ENCODE results near the gene UGGT1. TPM values are rescaled to one million over a fixed set of nuclear protein-coding genes. Genes with fewer than 3 reads are reported as not detected.

Gene UGGT1
- total RNA-seq, 1 donor from 2014 or later: 49.8 TPM

- no peak for DNase-seq (ENCODE audit: low read depth)
- Histone ChIP-seq H3K4me3 (ENCODE audit: low read depth, low read length) (no peak overlapping the region), H3K36me3 (ENCODE audit: control insufficient read depth, insufficient read depth, low read length) (no peaks in the 10 kb centered on the region), H3K27me3 (ENCODE audit: control insufficient read depth, insufficient read depth, low read length) (no peaks in the 10 kb centered on the region)
- no peak for FAIRE-seq
- no peak for TF ChIP-seq CTCF (IDR thresholded peaks at IDR 0.05; ENCODE audit: insufficient read depth, low read length, severe bottlenecking)
These were observed 123.3 kb downstream of the UGGT1 start for GRCh38 chr2:128214251-128214650.

DNA sequence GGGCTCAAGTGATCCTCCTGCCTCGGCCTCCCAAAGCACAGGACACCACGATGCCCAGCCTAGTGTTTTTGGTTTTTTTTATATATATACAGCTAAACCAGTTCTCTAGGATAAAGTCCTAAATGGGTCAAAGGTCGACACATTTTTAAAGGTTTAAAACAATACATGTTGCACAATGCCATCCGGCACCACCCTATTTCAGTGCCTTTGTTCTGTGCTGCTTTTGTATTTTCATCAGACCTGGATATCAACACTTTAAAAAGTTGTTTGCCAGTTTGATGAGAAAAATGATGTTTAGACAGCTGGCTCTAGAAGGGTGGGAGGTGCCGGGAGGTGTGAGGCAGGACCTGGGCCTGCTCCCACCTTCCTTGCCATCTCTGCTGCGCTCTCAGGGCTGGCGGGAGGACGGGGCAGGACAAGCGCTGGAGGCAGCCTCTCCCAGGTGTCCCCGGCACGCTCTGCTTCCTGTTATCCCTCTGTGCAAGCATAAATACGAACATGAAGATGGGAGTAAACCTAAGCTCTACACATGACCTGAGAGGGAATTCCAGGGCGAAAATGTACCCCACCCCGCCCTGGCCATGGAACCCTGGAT is 124.0 kb downstream of the UGGT1 start:
- DNase-seq (ENCODE audit: low read depth) (no peak), FAIRE-seq (no peak)
- no peak overlapping the region for H3K4me3 ChIP-seq (ENCODE audit: low read depth, low read length)
- no peak for TF ChIP-seq CTCF (IDR thresholded peaks at IDR 0.05; ENCODE audit: insufficient read depth, low read length, severe bottlenecking)
- no peaks in the 10 kb centered on the region for H3K27me3 ChIP-seq (ENCODE audit: control insufficient read depth, insufficient read depth, low read length)
- no peaks in the 10 kb centered on the region for H3K36me3 ChIP-seq (ENCODE audit: control insufficient read depth, insufficient read depth, low read length)

DNA sequence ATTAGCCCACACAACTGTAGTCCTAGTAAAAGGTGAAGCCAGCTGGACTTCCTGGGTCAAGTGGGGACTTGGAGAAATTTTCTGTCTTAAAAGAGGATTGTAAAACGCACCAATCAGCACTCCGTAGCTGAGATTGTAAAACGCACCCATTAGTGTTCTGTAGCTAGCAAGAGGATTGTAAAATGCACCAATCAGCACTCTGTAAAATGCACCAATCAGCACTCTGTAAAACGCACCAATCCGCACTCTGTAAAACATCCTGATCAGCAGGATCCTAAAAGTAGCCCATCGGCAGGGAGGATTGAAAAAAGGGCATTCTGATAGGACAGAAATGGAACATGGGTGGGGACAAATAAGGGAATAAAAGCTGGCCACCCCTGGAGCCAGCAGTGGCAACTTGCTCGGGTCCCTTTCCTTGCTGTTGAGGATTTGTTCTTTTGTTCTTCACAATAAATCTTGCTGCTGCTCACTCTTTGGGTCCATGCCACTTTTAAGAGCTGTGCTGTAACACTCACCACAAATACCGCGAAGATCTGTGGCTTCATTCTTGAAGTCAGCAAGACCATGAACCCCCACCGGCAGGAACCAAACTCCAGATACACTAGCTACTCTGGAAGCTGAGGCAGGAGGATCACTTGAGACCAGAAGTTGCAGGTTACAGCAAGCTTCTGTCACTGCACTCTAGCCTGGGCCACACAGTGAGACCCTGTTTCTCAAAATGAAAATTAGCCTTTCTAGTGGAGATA is 125.1 kb downstream of the UGGT1 start:
- Histone ChIP-seq H3K27me3 (ENCODE audit: control insufficient read depth, insufficient read depth, low read length) (no peaks in the 10 kb centered on the region), H3K4me3 (ENCODE audit: low read depth, low read length) (no peak overlapping the region), H3K36me3 (ENCODE audit: control insufficient read depth, insufficient read depth, low read length) (no peaks in the 10 kb centered on the region)
- FAIRE-seq (no peak), DNase-seq (ENCODE audit: low read depth) (no peak)
- no peak for TF ChIP-seq CTCF (IDR thresholded peaks at IDR 0.05; ENCODE audit: insufficient read depth, low read length, severe bottlenecking)

DNA sequence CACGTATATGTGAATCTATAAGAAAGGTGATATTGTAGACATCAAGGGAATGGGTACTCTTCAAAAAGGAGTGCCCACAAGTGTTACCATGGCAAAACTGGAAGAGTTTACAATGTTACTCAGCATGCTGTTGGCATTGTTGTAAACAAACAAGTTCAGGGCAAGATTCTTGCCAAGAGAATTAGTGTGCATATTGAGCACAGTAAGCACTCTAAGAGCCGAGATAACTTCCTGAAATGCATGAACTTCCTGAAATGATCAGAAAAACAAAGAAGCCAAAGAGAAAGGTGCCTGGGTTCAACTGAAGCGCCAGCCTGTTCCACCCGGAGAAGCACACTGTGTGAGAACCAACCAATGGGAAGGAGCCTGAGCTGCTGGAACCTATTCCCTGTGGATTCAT is 126.7 kb downstream of the UGGT1 start:
- FAIRE-seq (no peak), DNase-seq (ENCODE audit: low read depth) (peak; percentile 37)
- no peak overlapping the region for H3K4me3 ChIP-seq (ENCODE audit: low read depth, low read length)
- TF ChIP-seq CTCF (IDR thresholded peaks at IDR 0.05; ENCODE audit: insufficient read depth, low read length, severe bottlenecking): no peak
- H3K27me3 ChIP-seq (ENCODE audit: control insufficient read depth, insufficient read depth, low read length): no peaks in the 10 kb centered on the region
- H3K36me3 ChIP-seq (ENCODE audit: control insufficient read depth, insufficient read depth, low read length): no peaks in the 10 kb centered on the region

- DNase-seq (ENCODE audit: low read depth) (no peak), FAIRE-seq (no peak)
- Histone ChIP-seq H3K4me3 (ENCODE audit: low read depth, low read length) (no peak overlapping the region), H3K36me3 (ENCODE audit: control insufficient read depth, insufficient read depth, low read length) (no peaks in the 10 kb centered on the region), H3K27me3 (ENCODE audit: control insufficient read depth, insufficient read depth, low read length) (no peaks in the 10 kb centered on the region)
- TF ChIP-seq CTCF (IDR thresholded peaks at IDR 0.05; ENCODE audit: insufficient read depth, low read length, severe bottlenecking): no peak
These were observed 128.9 kb downstream of the UGGT1 start for GRCh38 chr2:128219891-128220290.
